ENCODE measurements around the gene MKRN2OS. TPM values are rescaled to one million over a fixed set of nuclear protein-coding genes. Genes with fewer than 3 reads are reported as not detected.

Gene MKRN2OS
- total RNA-seq, 1 experiment from 2014 or later, result not detected

GRCh38 chr3:12586403-12586802, 41.1 kb upstream of the MKRN2OS start (continued):
- TF ChIP-seq ZBTB33 (IDR thresholded peaks at IDR 0.05; ENCODE audit: extremely low read depth, insufficient replicate concordance, low read length), result no peak
- TF ChIP-seq SIN3A (IDR thresholded peaks at IDR 0.05; ENCODE audit: low read depth), result no peak
- no peak for TF ChIP-seq YY1 (IDR thresholded peaks at IDR 0.05; ENCODE audit: extremely low read depth, insufficient replicate concordance, low read depth, low read length)
- TF ChIP-seq EZH2 (IDR thresholded peaks at IDR 0.05), result no peak

DNA sequence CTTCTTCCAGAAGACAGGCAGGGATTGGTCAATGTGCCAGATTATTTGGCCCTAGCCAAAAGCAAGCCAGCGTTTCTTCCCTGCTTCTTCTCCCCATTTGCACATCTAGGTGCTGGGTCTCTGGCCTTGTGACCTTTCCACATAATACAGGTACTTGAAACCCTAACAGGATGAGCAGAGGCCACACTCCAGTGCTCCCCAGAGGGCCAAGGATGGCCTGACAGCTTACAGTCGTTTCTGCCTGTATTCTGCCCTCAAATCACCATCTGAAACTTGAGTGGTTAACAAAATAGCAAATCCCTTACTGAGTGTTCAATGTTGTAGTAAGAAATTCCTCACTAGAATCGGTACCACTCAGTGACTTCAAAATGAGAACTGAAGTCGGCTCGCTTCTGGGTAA, 40.7 kb upstream of the MKRN2OS start:
- RAD21 ChIA-PET (ENCODE audit: low non-redundant PET in 1 of 2, low total read pairs in 2 of 2, uncharacterized antibody in 2 of 2, unreplicated experiment in 2 of 2), result no interaction called here
- no TSS peak for BruUV-seq (replicated peaks)

More for the DNA sequence above, 40.7 kb upstream of the MKRN2OS start:
- Histone ChIP-seq H3K9me2 (ENCODE audit: insufficient read depth) (no peaks in the 10 kb centered on the region), H3K4me3 (replicated peaks in 1 of 2; ENCODE audit: low read depth in 1 of 2, low read length in 2 of 2) (no peak overlapping the region), H3K27ac (ENCODE audit: low read depth, low read length) (no peak overlapping the region), H3K36me3 (ENCODE audit: control insufficient read depth in 1 of 2, insufficient read depth in 2 of 2, low read length in 2 of 2) (peaks cover 51 to 61% of the 10 kb centered on the region in 2 experiments), H2AFZ (ENCODE audit: low read depth, low read length, poor library complexity, severe bottlenecking) (no peak overlapping the region), H3K9ac (ENCODE audit: low read length) (no peak overlapping the region), H4K20me1 (ENCODE audit: insufficient read depth) (no peaks in the 10 kb centered on the region; the same call in 1 of the 2 replicates), H3K4me1 (ENCODE audit: control insufficient read depth in 1 of 2, insufficient read depth in 2 of 2, low read length in 2 of 2) (no peaks in the 10 kb centered on the region), H3K4me2 (ENCODE audit: low read length) (no peak overlapping the region), H3K9me3 (ENCODE audit: control insufficient read depth in 1 of 2, insufficient read depth in 1 of 2, low read depth in 1 of 2, low read length in 2 of 2) (no peaks in the 10 kb centered on the region), H3K27me3 (ENCODE audit: insufficient read depth, low read length) (no peaks in the 10 kb centered on the region), H3K79me2 (ENCODE audit: insufficient read depth, low read length) (peaks cover 3% of the 10 kb centered on the region; the same call in 1 of the 2 replicates)
- intact Hi-C loops (cut with micrococcal nuclease), result no loop called here
- POLR2A ChIA-PET, result no interaction called here
- CTCF ChIA-PET, result no interaction called here
- no peak for TF ChIP-seq CTCF (IDR thresholded peaks at IDR 0.05 in 2 of 3, conservative IDR thresholded peaks at IDR 0.05 in 1 of 3; ENCODE audit: borderline replicate concordance in 1 of 3, insufficient read depth in 1 of 3, low read depth in 2 of 3, low read length in 2 of 3)
- TF ChIP-seq, protein P1, sequence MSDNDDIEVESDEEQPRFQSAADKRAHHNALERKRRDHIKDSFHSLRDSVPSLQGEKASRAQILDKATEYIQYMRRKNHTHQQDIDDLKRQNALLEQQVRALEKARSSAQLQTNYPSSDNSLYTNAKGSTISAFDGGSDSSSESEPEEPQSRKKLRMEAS (IDR thresholded peaks at IDR 0.05), result no peak
- TF ChIP-seq YY1 (IDR thresholded peaks at IDR 0.05; ENCODE audit: extremely low read depth, insufficient replicate concordance, low read depth, low read length), result no peak
- no peak for TF ChIP-seq CBX3 (IDR thresholded peaks at IDR 0.05; ENCODE audit: low read depth)
- TF ChIP-seq ZNF274 (IDR thresholded peaks at IDR 0.05; ENCODE audit: low read depth, low read length), result no peak
- TF ChIP-seq ELF1 (IDR thresholded peaks at IDR 0.05; ENCODE audit: borderline replicate concordance, low read depth), result no peak
- TF ChIP-seq, protein P2, sequence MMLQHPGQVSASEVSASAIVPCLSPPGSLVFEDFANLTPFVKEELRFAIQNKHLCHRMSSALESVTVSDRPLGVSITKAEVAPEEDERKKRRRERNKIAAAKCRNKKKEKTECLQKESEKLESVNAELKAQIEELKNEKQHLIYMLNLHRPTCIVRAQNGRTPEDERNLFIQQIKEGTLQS (IDR thresholded peaks at IDR 0.05), result no peak
- TF ChIP-seq SIN3A (IDR thresholded peaks at IDR 0.05; ENCODE audit: low read depth), result no peak
- no peak for TF ChIP-seq EZH2phosphoT487 (IDR thresholded peaks at IDR 0.05; ENCODE audit: borderline replicate concordance)
- TF ChIP-seq POLR2A (IDR thresholded peaks at IDR 0.05; ENCODE audit: borderline replicate concordance, extremely low read depth, insufficient read depth, insufficient read length), result no peak
- TF ChIP-seq CEBPB (IDR thresholded peaks at IDR 0.05; ENCODE audit: low read depth), result no peak
- TF ChIP-seq POLR2AphosphoS5 (IDR thresholded peaks at IDR 0.05; ENCODE audit: low read depth, low read length), result no peak
- TF ChIP-seq FOSL1 (IDR thresholded peaks at IDR 0.05; ENCODE audit: low read depth), result no peak
- TF ChIP-seq ZBTB33 (IDR thresholded peaks at IDR 0.05; ENCODE audit: extremely low read depth, insufficient replicate concordance, low read length), result no peak
- DNase-seq (ENCODE audit: low read depth, low spot score) (no peak), ATAC-seq (no peak)
